CD4-positive, alpha-beta T cell treated with Interleukin-10 for 1 hour (primary cell): ENCODE data around the gene SNX24.

Experiments used
- DNase-seq: peaks from one replicate; pipeline ENCODE4 v3.0.0-alpha.2; 2020

SNX24 gene

GRCh38 chr5:123035360-123035917, 190.0 kb downstream of the SNX24 start:
- no peak for DNase-seq

- DNase-seq = no peak
Observed at GRCh38 chr5:123035918-123036390, 190.5 kb downstream of the SNX24 start.

GRCh38 chr5:123036391-123037103, 191.1 kb downstream of the SNX24 start, which contains the start of gene PPIC:
PPIC (minus strand) TSS chr5:123036725; CDS start chr5:123036625, 100 bp downstream.
- DNase-seq = no peak

GRCh38 chr5:123037104-123037418, 191.6 kb downstream of the SNX24 start:
- DNase-seq = no peak

GRCh38 chr5:123039673-123040072, 194.3 kb downstream of the SNX24 start:
- no peak for DNase-seq

GRCh38 chr5:123044926-123045617, 199.7 kb downstream of the SNX24 start:
- DNase-seq = no peak

- no peak for DNase-seq
Observed at GRCh38 chr5:123046222-123046621, 200.8 kb downstream of the SNX24 start.

- DNase-seq = no peak
Observed at GRCh38 chr5:123047706-123048105, 202.3 kb downstream of the SNX24 start.

- no peak for DNase-seq
Observed at GRCh38 chr5:123051206-123051605, 205.8 kb downstream of the SNX24 start.
